Nephron progenitor cell (in vitro differentiated cells): Measurements from ENCODE around the gene HHIPL1.

Experiments used
- DNase-seq: peaks from one replicate; pipeline ENCODE4 v3.0.0; 2021
- H3K27ac Mint-ChIP-seq: 2 replicates; pipeline ENCODE4 v1.8.0; 2021; ENCODE audit warnings: mild to moderate bottlenecking, moderate library complexity, mixed read lengths
- H3K27me3 Mint-ChIP-seq: 2 replicates; pipeline ENCODE4 v1.8.0; 2021; ENCODE audit warnings: mild to moderate bottlenecking, low read depth, mixed read lengths; ENCODE audit not compliant: poor library complexity
- H3K36me3 Mint-ChIP-seq: 2 replicates; pipeline ENCODE4 v1.8.0; 2021; ENCODE audit warnings: low read depth, mixed read lengths
- H3K4me1 Mint-ChIP-seq: 2 replicates; pipeline ENCODE4 v1.8.0; 2021; ENCODE audit warnings: mixed read lengths
- H3K4me3 Mint-ChIP-seq: 2 replicates; pipeline ENCODE4 v1.8.0; 2021; ENCODE audit warnings: mild to moderate bottlenecking, moderate library complexity, mixed read lengths
- H3K9me3 Mint-ChIP-seq: 2 replicates; pipeline ENCODE4 v1.8.0; 2021; ENCODE audit warnings: mild to moderate bottlenecking, moderate library complexity, mixed read lengths
- TF ChIP-seq, protein P1 (sequence below): fragments of 200-600 bp; sonication (generic); IDR thresholded peaks from 2 replicates; pipeline ENCODE4 v1.5.0; 2021; ENCODE audit warnings: antibody characterized with exemption

Gene HHIPL1

DNA sequence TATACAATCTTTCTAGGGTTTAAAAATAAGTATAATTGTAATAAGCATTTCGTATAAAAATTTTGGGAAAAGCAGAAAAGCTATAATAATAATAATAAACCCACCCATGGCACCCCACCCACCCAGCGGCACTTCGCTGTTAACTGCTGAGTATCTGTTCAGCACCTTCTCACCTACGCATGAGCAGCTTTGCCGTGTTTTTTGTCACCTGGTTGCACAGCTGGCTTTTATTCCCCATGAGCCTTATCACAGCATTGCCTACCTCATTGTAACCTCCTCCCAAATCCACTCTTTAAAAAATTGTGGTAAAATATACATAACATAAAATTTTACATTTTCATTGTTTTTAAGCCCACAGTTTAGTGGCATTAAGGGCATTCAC is 73.9 kb downstream of the HHIPL1 start:
- Mint-ChIP-seq H3K4me1 (peaks cover 8% of the 10 kb centered on the region), H3K27me3 (peaks cover 12% of the 10 kb centered on the region), H3K27ac (no peak overlapping the region), H3K36me3 (no peaks in the 10 kb centered on the region), H3K9me3 (no peaks in the 10 kb centered on the region), H3K4me3 (no peak overlapping the region)
- no peak for DNase-seq
- TF ChIP-seq, protein P1, sequence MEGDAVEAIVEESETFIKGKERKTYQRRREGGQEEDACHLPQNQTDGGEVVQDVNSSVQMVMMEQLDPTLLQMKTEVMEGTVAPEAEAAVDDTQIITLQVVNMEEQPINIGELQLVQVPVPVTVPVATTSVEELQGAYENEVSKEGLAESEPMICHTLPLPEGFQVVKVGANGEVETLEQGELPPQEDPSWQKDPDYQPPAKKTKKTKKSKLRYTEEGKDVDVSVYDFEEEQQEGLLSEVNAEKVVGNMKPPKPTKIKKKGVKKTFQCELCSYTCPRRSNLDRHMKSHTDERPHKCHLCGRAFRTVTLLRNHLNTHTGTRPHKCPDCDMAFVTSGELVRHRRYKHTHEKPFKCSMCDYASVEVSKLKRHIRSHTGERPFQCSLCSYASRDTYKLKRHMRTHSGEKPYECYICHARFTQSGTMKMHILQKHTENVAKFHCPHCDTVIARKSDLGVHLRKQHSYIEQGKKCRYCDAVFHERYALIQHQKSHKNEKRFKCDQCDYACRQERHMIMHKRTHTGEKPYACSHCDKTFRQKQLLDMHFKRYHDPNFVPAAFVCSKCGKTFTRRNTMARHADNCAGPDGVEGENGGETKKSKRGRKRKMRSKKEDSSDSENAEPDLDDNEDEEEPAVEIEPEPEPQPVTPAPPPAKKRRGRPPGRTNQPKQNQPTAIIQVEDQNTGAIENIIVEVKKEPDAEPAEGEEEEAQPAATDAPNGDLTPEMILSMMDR, result no peak

DNA sequence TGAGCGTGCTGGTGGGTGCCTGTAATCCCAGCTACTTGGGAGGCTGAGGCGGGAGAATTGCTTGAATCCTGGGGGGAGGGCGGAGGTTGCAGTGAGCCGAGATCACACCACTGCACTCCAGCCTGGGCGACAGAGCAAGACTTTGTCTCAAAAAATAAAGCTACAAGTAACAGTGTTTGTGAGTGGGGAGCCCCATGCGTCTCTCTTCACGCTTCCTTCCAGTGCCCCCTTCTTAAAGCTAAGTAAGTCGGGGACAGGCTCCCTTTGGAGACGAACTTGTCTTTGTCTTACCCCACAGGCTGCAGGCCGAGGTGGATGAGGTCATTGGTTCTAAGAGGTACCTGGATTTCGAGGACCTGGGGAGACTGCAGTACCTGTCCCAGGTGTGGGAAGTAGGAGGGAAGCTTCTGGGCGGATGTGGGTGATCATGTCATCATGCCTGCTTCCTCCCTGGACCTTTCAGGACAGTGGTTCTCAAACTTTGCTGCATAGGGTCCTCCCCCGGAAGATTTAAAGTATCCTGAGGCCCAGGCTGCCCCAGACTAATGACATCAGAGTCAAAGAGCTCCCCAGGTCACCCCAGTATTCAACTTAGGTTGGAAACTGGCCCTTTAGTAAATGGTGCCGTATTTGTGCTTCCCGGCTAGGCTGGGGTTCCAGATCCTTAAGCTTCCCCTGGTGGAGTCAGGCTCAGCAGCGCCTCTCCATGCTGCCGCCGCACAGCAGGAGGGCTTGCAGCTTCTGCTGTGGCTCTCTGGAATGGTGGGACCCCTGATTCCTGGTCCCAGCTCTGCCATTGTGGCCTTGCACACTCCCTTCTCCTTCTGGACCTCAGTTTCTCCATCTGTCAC is 76.2 kb downstream of the HHIPL1 start:
- Mint-ChIP-seq H3K36me3 (no peaks in the 10 kb centered on the region), H3K27ac (no peak overlapping the region), H3K9me3 (no peaks in the 10 kb centered on the region), H3K4me3 (no peak overlapping the region), H3K4me1 (peaks cover 18% of the 10 kb centered on the region), H3K27me3 (peaks cover 19% of the 10 kb centered on the region)
- TF ChIP-seq, protein P1, result no peak
- DNase-seq, result no peak

DNA sequence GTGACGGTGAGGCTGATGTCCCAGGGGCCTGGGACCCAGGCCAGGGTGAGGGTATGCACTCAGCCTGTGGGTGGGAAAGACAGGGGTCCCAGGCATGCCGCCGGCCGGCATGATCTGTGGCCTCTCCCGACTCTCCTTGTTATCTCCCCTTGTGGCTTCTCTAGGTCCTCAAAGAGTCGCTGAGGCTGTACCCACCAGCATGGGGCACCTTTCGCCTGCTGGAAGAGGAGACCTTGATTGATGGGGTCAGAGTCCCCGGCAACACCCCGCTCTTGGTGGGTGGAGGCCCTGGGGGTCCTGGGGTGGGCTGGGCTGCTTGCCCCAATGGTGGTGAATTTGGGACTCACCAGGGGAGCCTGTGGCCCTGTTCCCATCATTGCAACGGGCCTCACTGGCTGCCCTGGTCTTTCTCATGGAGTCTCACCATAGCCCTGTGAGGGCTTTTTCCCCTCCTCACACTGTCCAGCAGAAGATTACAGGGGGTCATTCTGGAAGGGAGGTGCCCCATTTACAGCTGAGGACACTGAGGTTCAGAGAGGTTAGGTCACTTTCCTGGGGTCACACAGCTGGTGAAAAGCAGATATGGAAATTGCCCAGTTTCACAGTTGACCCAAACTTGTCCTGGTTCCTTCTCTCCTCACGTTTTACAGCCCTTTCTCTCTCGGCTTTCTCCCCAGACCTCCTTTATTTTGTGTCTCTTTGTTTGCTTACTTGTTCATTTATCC is 77.0 kb downstream of the HHIPL1 start:
- H3K27ac Mint-ChIP-seq, result no peak overlapping the region
- TF ChIP-seq, protein P1, result no peak
- peaks cover 22% of the 10 kb centered on the region for H3K27me3 Mint-ChIP-seq
- H3K4me3 Mint-ChIP-seq, result no peak overlapping the region
- H3K9me3 Mint-ChIP-seq, result no peaks in the 10 kb centered on the region
- DNase-seq, result no peak
- H3K36me3 Mint-ChIP-seq, result no peaks in the 10 kb centered on the region
- H3K4me1 Mint-ChIP-seq, result peaks cover 18% of the 10 kb centered on the region

DNA sequence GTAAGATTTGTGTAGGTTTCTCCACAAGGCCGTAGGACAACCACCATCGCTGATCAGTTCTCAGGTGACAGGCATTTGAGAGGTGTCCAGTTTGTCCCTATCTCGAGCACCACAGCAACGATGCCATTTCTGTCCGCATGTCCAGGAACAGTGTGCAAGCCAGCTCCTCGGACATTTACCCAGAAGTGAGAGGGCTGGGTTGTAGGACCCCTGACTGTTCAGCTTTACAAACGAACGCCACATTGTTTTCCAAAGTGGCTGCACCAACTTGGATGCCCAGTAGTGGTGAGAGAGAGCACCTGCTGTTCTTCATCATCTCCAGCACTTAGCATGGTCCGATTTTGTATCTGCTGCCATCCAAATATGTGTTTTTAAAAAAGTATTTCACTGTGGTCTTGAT is 77.8 kb downstream of the HHIPL1 start:
- DNase-seq, result no peak
- H3K27ac Mint-ChIP-seq, result no peak overlapping the region
- H3K36me3 Mint-ChIP-seq, result no peaks in the 10 kb centered on the region
- peaks cover 29% of the 10 kb centered on the region for H3K27me3 Mint-ChIP-seq
- H3K4me1 Mint-ChIP-seq, result peaks cover 18% of the 10 kb centered on the region
- TF ChIP-seq, protein P1, result no peak
- H3K4me3 Mint-ChIP-seq, result no peak overlapping the region
- H3K9me3 Mint-ChIP-seq, result no peaks in the 10 kb centered on the region

DNA sequence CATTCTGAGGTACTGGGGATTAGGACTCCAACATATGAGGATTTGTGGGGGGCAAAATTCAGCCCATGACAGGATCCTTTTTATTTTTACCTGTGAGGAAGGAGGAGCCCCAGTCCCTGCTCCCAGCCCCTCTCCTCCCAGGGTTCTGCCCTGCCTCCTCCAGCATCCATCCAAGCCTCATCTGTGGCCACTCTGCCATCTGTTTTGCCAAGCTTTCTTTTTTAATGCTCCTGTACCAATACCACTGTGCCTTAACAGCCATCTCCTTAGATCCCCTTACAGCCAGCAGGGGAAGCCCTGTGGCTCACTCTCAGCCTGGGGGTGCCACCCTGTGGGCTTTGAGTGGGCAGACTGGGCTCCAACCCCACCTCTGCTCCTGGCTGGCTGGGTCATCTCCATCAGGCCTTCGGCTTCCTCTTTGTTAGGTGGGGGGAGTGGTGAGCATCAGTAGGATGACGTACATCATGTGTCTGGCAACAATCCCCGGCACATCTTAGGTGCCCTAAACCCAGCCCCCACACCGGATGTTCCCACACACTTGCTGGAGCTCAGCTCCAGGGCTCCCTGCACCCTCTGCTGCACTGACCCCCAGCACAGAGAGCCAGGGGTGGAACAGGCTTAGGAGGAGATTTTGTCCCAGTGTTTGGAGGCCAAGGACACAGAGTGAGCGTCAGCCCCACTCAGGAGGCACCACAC is 79.4 kb downstream of the HHIPL1 start:
- DNase-seq, result no peak
- TF ChIP-seq, protein P1, result no peak
- peaks cover 11% of the 10 kb centered on the region for H3K4me1 Mint-ChIP-seq

More for the DNA sequence above, 79.4 kb downstream of the HHIPL1 start:
- Mint-ChIP-seq H3K27me3 (peaks cover 41% of the 10 kb centered on the region), H3K27ac (peak overlapping the region; percentile 11), H3K9me3 (no peaks in the 10 kb centered on the region), H3K4me3 (no peak overlapping the region), H3K36me3 (no peaks in the 10 kb centered on the region)
